ENCODE data around the gene RHOBTB3.
"Not testable (repeated sequence)": the region's sequence is repeated elsewhere in the genome, so short reads cannot be mapped to it uniquely, and the experiment has no call there.

Gene RHOBTB3

DNA sequence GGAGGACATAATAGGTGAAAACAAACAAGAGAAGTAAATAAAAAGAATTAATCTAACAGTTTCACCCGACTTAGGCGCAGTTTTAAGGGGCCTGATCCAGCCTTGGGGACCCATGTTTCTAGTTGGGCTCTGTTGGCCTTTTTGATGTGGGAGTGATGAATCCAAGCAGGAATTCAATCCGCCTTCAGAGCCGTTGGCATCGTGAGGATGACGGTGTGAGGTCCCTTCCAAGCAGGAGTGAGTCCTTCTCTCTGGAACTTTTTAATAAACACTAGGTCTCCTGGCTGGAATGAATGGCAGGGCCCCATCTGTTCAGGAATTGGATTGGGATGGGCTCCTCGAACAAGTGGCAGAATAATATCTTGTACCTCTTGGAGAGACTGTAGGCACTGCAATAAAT lies 22.3 kb upstream of the RHOBTB3 start:
- TF ChIP-seq, protein P1, sequence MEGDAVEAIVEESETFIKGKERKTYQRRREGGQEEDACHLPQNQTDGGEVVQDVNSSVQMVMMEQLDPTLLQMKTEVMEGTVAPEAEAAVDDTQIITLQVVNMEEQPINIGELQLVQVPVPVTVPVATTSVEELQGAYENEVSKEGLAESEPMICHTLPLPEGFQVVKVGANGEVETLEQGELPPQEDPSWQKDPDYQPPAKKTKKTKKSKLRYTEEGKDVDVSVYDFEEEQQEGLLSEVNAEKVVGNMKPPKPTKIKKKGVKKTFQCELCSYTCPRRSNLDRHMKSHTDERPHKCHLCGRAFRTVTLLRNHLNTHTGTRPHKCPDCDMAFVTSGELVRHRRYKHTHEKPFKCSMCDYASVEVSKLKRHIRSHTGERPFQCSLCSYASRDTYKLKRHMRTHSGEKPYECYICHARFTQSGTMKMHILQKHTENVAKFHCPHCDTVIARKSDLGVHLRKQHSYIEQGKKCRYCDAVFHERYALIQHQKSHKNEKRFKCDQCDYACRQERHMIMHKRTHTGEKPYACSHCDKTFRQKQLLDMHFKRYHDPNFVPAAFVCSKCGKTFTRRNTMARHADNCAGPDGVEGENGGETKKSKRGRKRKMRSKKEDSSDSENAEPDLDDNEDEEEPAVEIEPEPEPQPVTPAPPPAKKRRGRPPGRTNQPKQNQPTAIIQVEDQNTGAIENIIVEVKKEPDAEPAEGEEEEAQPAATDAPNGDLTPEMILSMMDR (conservative IDR thresholded peaks at IDR 0.05; ENCODE audit: control insufficient read depth, insufficient read depth, low read depth, low read length): no peak
- DNase-seq (ENCODE audit: low read depth): no peak
- H3K4me3 ChIP-seq (ENCODE audit: control insufficient read depth, low read depth, low read length): no peak overlapping the region

DNA sequence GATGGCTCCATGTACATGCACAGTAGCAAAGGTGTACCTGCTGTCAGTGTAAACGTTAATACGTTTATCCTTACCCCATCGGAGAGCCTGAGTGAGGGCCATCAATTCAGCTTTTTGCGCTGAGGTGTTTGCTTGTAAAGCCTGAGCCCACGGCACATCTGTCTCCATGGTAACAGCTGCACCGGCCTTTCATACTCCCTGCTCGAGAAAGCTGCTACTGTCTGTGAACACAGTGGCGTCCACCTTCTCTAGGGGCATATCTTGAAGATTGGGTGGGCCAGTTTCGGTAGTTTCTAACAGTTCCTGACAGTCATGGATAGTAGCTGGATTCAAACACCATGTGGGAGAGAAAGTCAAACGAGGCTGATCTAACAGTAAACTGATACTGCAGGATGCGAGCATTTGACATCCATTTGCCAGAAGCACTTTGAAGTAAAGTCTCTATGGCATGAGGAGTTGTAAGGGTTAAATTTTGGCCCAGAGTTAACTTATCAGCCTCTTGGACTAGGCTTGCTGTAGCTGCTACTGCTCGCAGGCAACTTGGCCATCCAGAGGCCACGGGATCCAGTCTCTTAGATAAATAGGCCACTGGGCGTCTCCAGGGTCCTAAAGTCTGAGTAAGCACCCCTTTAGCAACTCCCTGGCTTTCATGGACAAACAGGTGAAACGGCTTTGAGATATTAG lies 21.0 kb upstream of the RHOBTB3 start:
- TF ChIP-seq, protein P1 (conservative IDR thresholded peaks at IDR 0.05; ENCODE audit: control insufficient read depth, insufficient read depth, low read depth, low read length): no peak
- no peak overlapping the region for H3K4me3 ChIP-seq (ENCODE audit: control insufficient read depth, low read depth, low read length)
- DNase-seq (ENCODE audit: low read depth): no peak

DNA sequence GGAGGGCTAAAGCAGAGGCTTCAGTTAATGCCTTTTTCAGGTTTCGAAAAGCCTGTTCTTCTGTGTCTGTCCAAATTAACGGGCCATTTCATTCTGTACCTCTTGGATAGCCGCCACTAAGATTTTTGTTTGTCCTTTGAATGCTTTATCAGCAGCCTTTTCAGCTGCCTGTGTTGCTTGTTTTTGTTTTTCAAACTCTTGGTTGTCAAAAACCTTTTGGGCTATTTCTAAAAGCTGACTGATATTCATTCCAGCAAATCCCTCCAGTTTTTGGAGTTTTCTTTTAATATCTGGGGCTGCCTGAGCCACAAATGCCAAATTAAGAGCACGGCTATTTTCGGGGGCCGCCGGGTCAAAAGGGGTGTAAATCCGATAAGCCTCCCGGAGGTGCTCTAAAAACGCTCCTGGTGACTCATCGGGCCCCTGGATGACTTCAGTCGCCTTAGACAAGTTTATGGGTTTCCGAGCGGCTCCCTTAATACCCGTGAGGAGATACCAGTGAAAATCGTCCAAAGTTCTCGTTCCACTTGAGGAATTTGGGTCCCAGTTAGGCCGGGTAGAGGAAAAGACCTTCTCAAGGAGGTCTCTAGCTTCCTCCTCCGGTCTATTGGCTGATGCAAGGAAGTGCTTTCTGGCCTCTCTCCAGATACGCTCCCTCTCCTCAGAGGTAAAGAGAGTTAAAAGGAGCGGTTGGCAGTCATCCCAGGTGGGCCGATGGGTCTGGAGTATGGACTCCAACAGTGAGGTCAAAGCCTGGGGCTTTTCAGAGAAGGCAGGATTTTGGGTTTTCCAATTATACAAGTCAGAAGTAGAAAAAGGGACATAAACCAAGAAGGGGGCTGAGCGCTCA lies 20.3 kb upstream of the RHOBTB3 start:
- H3K4me3 ChIP-seq (ENCODE audit: control insufficient read depth, low read depth, low read length); DNase-seq (ENCODE audit: low read depth): not testable (repeated sequence)

DNA sequence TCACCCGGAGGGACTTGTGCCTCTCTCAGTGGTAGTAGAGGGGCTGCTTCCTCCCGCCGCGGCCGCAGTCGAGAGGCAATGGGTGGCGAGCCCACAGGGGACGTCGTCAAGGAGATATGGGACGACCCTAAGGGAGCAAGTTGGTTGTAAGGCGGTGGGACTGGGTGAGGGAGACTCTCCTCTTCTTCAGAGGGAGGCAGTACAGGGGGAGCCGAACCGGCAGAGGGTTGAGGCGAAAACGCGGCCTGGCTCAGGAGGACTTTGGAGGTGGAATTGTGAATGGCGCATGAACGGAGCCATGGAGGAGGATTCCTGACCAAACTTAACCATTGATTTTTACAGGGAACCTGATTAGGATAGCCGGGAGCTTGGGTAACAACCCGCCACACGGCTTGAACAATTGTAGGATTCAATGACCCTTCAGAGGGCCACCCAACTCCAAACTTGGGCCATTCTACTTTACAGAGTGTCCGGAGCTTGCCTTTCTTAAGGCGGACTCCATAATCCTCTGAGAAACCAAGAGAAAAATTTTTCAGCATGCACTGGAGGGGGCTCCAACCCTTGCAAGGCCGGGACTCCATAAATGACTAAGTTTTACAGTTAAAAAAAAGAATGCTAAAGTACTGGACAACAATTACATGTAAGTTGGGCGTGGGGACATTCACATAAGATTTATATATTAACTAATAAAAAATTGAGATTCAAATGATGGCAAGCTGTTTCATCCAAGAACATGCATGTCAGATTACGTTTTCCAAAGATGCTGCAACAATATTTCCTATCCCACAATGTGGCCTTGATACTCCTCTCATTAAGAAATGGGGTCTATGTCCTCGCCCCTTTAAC lies 19.4 kb upstream of the RHOBTB3 start:
- H3K4me3 ChIP-seq (ENCODE audit: control insufficient read depth, low read depth, low read length): no peak overlapping the region
- DNase-seq (ENCODE audit: low read depth): no peak
- TF ChIP-seq, protein P1 (conservative IDR thresholded peaks at IDR 0.05; ENCODE audit: control insufficient read depth, insufficient read depth, low read depth, low read length): no peak

DNA sequence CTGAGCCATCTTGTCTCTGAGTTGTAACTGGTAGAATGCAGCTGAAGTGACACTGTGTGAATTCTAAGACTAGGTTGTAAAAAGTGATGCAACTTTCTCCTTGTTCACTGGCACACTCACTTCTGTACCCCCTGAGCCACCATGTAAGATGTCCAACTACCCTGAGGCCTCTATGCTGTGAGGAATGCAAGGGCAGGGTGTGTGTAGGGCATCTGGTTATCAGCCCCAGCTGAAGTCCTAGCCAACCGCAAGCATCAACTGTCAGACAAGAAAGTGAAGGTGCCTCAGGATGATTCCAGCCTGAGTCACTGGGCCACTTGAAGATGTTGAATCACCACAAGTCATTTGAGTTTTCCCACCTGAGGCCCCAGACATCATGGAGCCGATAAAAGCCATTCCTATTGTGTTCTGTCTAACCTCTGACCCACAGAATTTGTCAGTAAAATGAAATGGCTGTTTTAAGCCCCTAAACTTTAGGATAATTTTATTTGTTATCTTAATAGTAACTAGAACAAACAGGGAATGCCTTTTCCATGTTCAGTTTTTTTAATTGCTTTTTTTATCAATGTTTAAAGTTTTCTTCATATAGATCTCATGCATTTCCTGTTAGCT lies 18.7 kb upstream of the RHOBTB3 start:
- no peak overlapping the region for H3K4me3 ChIP-seq (ENCODE audit: control insufficient read depth, low read depth, low read length)
- TF ChIP-seq, protein P1 (conservative IDR thresholded peaks at IDR 0.05; ENCODE audit: control insufficient read depth, insufficient read depth, low read depth, low read length): no peak
- peak; percentile 72 for DNase-seq (ENCODE audit: low read depth)

DNA sequence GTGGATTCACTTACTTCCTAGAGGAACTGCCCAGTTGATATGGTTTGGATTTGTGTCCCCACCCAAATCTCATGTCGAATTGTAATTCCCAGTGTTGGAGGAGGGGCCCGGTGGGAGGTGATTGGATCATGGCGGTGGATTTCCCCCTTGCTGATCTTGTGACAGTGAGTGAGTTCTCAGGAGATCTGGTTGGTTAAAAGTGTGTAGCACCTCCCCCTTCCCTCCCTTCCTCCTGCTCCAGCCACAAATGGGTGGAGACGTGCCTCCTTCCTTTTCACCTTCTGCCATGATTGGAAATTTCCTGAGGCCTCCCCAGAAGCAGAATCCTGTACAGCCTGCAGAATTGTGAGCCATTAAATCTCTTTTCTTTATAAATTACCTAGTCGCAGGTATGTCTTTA lies 17.9 kb upstream of the RHOBTB3 start:
- H3K4me3 ChIP-seq (ENCODE audit: control insufficient read depth, low read depth, low read length); DNase-seq (ENCODE audit: low read depth): not testable (repeated sequence)

DNA sequence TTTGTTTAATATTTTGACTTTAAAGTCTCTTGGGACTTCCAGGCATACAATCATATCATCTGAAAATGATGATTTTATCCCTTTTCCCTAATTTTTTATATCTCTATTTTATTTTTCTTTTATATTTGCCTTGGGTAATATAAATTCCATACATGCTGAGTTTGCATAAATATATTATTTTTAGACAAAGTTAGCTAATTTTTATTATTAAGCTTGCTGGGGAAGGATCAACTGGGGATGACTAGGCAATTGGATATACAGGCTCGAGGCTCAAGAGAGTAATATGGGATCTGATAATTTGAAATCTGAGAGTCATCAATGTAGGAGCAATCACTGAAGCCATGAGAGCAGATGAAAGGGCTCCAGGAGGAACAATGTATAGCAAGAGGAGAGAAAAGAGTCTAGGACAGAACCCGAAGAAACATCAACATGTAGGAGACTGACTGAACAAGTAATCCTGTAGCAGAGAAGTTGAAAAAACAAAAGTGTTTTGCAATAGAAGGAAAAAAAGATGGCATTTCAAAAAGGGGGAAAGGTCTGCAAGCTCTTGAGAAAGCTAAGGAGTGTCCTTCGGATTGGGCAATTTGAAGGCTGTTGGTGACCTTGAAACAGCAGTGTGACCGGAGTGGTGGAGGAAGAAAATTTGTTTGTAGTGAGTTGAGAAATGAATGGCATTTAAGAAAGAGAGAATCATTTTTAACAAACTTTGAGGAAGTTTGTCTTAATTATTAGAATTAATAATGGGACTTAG lies 17.0 kb upstream of the RHOBTB3 start:
- TF ChIP-seq, protein P1 (conservative IDR thresholded peaks at IDR 0.05; ENCODE audit: control insufficient read depth, insufficient read depth, low read depth, low read length): no peak
- DNase-seq (ENCODE audit: low read depth): no peak
- no peak overlapping the region for H3K4me3 ChIP-seq (ENCODE audit: control insufficient read depth, low read depth, low read length)
